Measurements from ENCODE around the gene RHBDD1.

DNA sequence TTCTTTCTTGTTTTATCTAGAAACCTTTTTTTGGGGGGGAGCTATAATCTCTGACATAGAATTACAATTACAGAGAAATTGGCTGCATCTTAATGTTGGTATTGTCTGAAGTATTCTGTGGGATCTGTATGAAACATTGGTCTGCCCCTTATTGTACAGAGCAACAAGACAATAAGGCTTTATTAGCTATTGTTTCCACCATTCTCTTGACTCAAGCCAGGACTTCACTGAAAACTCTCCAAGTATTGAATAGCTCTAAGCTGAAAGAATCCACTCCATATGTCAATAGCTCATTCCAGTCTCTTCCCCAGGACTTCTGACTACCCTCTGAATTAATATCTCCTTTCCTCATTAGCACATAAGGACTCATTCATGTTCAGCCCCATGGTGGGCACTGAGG, 77.8 kb downstream of the RHBDD1 start:
- no peak for TF ChIP-seq POLR2A (IDR thresholded peaks at IDR 0.05)
- TF ChIP-seq, protein P1, sequence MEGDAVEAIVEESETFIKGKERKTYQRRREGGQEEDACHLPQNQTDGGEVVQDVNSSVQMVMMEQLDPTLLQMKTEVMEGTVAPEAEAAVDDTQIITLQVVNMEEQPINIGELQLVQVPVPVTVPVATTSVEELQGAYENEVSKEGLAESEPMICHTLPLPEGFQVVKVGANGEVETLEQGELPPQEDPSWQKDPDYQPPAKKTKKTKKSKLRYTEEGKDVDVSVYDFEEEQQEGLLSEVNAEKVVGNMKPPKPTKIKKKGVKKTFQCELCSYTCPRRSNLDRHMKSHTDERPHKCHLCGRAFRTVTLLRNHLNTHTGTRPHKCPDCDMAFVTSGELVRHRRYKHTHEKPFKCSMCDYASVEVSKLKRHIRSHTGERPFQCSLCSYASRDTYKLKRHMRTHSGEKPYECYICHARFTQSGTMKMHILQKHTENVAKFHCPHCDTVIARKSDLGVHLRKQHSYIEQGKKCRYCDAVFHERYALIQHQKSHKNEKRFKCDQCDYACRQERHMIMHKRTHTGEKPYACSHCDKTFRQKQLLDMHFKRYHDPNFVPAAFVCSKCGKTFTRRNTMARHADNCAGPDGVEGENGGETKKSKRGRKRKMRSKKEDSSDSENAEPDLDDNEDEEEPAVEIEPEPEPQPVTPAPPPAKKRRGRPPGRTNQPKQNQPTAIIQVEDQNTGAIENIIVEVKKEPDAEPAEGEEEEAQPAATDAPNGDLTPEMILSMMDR (IDR thresholded peaks at IDR 0.05), result no peak
